Measurements from ENCODE around the gene ANP32E.

DNA sequence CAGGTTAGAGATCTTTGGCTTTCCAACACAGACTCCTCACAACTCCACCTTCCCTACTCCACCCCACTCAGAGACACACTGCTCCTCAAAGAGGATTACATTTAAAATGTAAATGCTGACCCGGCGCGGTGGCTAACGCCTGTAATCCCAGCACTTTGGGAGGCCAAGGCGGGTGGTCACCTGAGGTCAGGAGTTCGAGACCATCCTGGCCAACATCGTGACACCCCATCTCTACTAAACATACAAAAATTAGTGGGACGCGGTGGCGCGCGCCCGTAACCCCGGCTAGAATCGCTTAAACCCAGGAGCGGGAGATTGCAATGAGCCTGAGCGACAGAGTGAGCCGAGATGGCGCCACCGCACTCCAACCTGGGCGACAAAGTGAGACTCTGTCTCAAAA, 1.8 kb upstream of the ANP32E start:
- TF ChIP-seq, protein P1, sequence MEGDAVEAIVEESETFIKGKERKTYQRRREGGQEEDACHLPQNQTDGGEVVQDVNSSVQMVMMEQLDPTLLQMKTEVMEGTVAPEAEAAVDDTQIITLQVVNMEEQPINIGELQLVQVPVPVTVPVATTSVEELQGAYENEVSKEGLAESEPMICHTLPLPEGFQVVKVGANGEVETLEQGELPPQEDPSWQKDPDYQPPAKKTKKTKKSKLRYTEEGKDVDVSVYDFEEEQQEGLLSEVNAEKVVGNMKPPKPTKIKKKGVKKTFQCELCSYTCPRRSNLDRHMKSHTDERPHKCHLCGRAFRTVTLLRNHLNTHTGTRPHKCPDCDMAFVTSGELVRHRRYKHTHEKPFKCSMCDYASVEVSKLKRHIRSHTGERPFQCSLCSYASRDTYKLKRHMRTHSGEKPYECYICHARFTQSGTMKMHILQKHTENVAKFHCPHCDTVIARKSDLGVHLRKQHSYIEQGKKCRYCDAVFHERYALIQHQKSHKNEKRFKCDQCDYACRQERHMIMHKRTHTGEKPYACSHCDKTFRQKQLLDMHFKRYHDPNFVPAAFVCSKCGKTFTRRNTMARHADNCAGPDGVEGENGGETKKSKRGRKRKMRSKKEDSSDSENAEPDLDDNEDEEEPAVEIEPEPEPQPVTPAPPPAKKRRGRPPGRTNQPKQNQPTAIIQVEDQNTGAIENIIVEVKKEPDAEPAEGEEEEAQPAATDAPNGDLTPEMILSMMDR (IDR thresholded peaks at IDR 0.05) = no peak
- TF ChIP-seq EP300 (IDR thresholded peaks at IDR 0.05) = no peak
- TF ChIP-seq POLR2AphosphoS5 (IDR thresholded peaks at IDR 0.05) = no peak
